Measurements from ENCODE around the gene PLCXD1.

DNA sequence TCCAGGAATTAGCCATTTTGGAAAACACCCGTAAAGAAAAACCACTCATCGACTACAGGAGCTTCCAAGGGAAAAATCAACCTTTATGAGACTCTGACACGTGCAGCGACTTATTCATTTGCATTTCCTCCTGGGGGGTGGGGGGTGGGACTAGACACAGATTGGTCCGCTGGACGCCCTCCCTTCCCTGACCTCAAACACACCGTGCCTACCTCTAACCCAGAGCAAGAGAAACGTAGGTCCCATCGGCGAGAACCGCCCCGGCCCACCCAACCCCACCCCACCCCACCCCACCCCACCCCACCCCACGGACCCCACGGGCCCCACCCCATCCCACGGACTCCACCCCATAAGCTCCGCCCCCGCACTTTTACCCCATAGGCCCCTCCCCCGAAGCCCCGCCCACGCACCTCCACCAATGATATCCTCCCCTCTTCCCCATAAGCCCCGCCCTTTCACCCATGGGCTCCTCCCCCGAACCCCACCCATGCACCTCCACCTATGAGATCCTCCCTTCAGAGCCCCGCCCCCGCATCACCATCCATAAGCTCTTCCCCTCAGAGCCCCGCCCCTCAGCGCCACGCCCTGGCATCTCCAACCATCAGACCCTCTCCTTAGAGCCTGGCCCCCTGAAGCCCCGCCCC lies 36.4 kb downstream of the PLCXD1 start:
- TF ChIP-seq, protein P1, sequence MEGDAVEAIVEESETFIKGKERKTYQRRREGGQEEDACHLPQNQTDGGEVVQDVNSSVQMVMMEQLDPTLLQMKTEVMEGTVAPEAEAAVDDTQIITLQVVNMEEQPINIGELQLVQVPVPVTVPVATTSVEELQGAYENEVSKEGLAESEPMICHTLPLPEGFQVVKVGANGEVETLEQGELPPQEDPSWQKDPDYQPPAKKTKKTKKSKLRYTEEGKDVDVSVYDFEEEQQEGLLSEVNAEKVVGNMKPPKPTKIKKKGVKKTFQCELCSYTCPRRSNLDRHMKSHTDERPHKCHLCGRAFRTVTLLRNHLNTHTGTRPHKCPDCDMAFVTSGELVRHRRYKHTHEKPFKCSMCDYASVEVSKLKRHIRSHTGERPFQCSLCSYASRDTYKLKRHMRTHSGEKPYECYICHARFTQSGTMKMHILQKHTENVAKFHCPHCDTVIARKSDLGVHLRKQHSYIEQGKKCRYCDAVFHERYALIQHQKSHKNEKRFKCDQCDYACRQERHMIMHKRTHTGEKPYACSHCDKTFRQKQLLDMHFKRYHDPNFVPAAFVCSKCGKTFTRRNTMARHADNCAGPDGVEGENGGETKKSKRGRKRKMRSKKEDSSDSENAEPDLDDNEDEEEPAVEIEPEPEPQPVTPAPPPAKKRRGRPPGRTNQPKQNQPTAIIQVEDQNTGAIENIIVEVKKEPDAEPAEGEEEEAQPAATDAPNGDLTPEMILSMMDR (conservative IDR thresholded peaks at IDR 0.05; ENCODE audit: low read depth, low read length), result no peak
- no peak for TF ChIP-seq EZH2 (IDR thresholded peaks at IDR 0.05; ENCODE audit: borderline replicate concordance, low read depth, low read length, poor library complexity, severe bottlenecking)
